Measurements from ENCODE around the gene BCAN. TPM values are rescaled to one million over a fixed set of nuclear protein-coding genes. Genes with fewer than 3 reads are reported as not detected.

The BCAN gene
- total and polyA plus RNA-seq, 2 of the 4 experiments (the other 2 are of a cell fraction), result 0.07 TPM; not detected in 1

- no peak for DNase-seq
- Histone ChIP-seq H4K8ac (ENCODE audit: low read depth in 2 of 2, low read length in 2 of 2) (no peak overlapping the region), H2AFZ (replicated peaks; ENCODE audit: low read length, poor library complexity) (no peak overlapping the region), H4K20me1 (ENCODE audit: insufficient read depth, low read length) (no peaks in the 10 kb centered on the region; the same call in none of the 2 replicates), H2AK5ac (ENCODE audit: low read depth, low read length) (no peak overlapping the region), H3K23ac (ENCODE audit: low read depth, low read length) (no peak overlapping the region), H4K5ac (ENCODE audit: low read depth, low read length) (no peak overlapping the region), H2AK9ac (replicated peaks; ENCODE audit: low read depth, low read length, poor library complexity) (no peak overlapping the region), H3K4me3 (ENCODE audit: insufficient read depth, low read depth, low read length) (no peak overlapping the region), H3K18ac (ENCODE audit: low read depth, low read length) (no peak overlapping the region), H3K4me1 (ENCODE audit: control insufficient read depth, insufficient read depth, low read length) (peaks cover 8% of the 10 kb centered on the region), H2BK15ac (ENCODE audit: low read depth, low read length) (no peak overlapping the region), H2BK20ac (ENCODE audit: low read depth, low read length) (no peak overlapping the region), H3K9me1 (ENCODE audit: insufficient read depth, low read length) (no peaks in the 10 kb centered on the region), H3K79me1 (ENCODE audit: low read depth in 1 of 2, low read length in 2 of 2) (no peaks in the 10 kb centered on the region), H3K36me3 (ENCODE audit: control insufficient read depth, insufficient read depth, low read length) (no peaks in the 10 kb centered on the region), H3K56ac (ENCODE audit: extremely low read depth, insufficient read depth, low read length) (no peak overlapping the region), H3K14ac (replicated peaks; ENCODE audit: low read depth, low read length) (no peak overlapping the region), H3K27me3 (ENCODE audit: control insufficient read depth, insufficient read depth, low read length) (peaks cover 69% of the 10 kb centered on the region), H3K9me3 (ENCODE audit: control insufficient read depth, insufficient read depth, low read length) (no peaks in the 10 kb centered on the region), H2BK5ac (ENCODE audit: low read depth, low read length, poor library complexity, severe bottlenecking) (no peak overlapping the region), H3K27ac (ENCODE audit: insufficient read depth, low read length) (no peak overlapping the region), H4K91ac (ENCODE audit: insufficient read depth, low read depth, low read length) (no peak overlapping the region), H2BK120ac (ENCODE audit: low read depth, low read length) (no peak overlapping the region), H3K4me2 (ENCODE audit: low read depth, low read length) (no peak overlapping the region), H3K4ac (ENCODE audit: low read depth, low read length) (no peak overlapping the region), H3K9ac (ENCODE audit: low read depth, low read length) (no peak overlapping the region)
- no peak for TF ChIP-seq SMC3 (IDR thresholded peaks at IDR 0.05; ENCODE audit: low read depth, low read length)
- TF ChIP-seq RCOR1 (IDR thresholded peaks at IDR 0.05; ENCODE audit: insufficient replicate concordance, low read length), result no peak
- no peak for TF ChIP-seq RFX5 (IDR thresholded peaks at IDR 0.05; ENCODE audit: low read depth, low read length)
- TF ChIP-seq RAD21 (IDR thresholded peaks at IDR 0.05; ENCODE audit: low read length), result no peak
- TF ChIP-seq CEBPB (IDR thresholded peaks at IDR 0.05; ENCODE audit: low read depth, low read length), result no peak
- no peak for TF ChIP-seq BHLHE40 (IDR thresholded peaks at IDR 0.05; ENCODE audit: low read depth, low read length)
- TF ChIP-seq USF2 (IDR thresholded peaks at IDR 0.05; ENCODE audit: low read depth, low read length), result no peak
- TF ChIP-seq CHD1 (IDR thresholded peaks at IDR 0.05; ENCODE audit: low read depth, low read length), result no peak
- no peak for TF ChIP-seq ELK1 (IDR thresholded peaks at IDR 0.05; ENCODE audit: borderline replicate concordance, low read depth, low read length)
- no peak for TF ChIP-seq MXI1 (IDR thresholded peaks at IDR 0.05; ENCODE audit: borderline replicate concordance, low read depth, low read length)
- no peak for TF ChIP-seq CTCF (conservative IDR thresholded peaks at IDR 0.05; ENCODE audit: low read depth, low read length)
- no peak for TF ChIP-seq NFE2L2 (IDR thresholded peaks at IDR 0.05; ENCODE audit: low read depth, low read length)
- no peak for TF ChIP-seq MAZ (IDR thresholded peaks at IDR 0.05; ENCODE audit: borderline replicate concordance, low read depth, low read length)
- TF ChIP-seq FOS (IDR thresholded peaks at IDR 0.05; ENCODE audit: low read depth, low read length), result no peak
- TF ChIP-seq MAFK (IDR thresholded peaks at IDR 0.05; ENCODE audit: low read depth, low read length), result no peak
- no peak for TF ChIP-seq POLR2A (IDR thresholded peaks at IDR 0.05; ENCODE audit: low read depth, low read length)
- in situ Hi-C loops (cut with MboI; ENCODE audit: low sequenced_read_pairs) (no loop called here), dilution Hi-C loops (cut with HindIII; ENCODE audit: low sequenced_read_pairs, unreplicated experiment) (no loop called here), intact Hi-C loops (cut with micrococcal nuclease) (no loop called here)
- POLR2A ChIA-PET (ENCODE audit: unreplicated experiment), result no interaction called here
- BruUV-seq (replicated peaks), result no TSS peak
- ATAC-seq (ENCODE audit: low read depth), result no peak
- no CpG with 5 or more reads among the region's 6 CpGs for WGBS, 2 experiments (ENCODE audit: extremely low coverage in 2 of 2, insufficient read length in 1 of 2)
- CTCF ChIA-PET, result interaction anchor here (1.3 kb wide), 1 partner anchor 106 kb away, joined by 4 read pairs; no protein-coding TSS in a partner anchor
These were observed 22.3 kb upstream of the BCAN start for GRCh38 chr1:156619582-156619955.

All from IMR-90 (cell line).